Omental fat pad (tissue), 4 donors: ENCODE results near the gene CDH10. TPM values are rescaled to one million over a fixed set of nuclear protein-coding genes. Genes with fewer than 3 reads are reported as not detected.

Source experiments
- ATAC-seq: fragments of 150-250 bp; one replicate; pipeline ENCODE4 v1.9.1; 2016; ENCODE audit warnings: mild to moderate bottlenecking, moderate library complexity; ENCODE audit not compliant: low FRiP score
- DNase-seq: peaks from one replicate; pipeline ENCODE4 v3.0.0-alpha.2; 2019; ENCODE audit warnings: low spot score
- total RNA-seq, 4 donors: library from RNA; depleted of rRNA; stranded (reverse); fragments of >200 nt; gene quantifications; one replicate each; pipeline ENCODE4 v1.1.0, GENCODE V29; 2016
- TF ChIP-seq, protein P1 (sequence below), 3 donors: fragments of 450-650 bp; IDR thresholded peaks; one replicate each; pipeline ENCODE4 v1.5.1; 2016 to 2017; ENCODE audit warnings: antibody characterized with exemption in 3 of 3, mild to moderate bottlenecking in 3 of 3, moderate library complexity in 2 of 3

CDH10 gene
- total RNA-seq, 4 donors from 2014 or later, result not detected

DNA sequence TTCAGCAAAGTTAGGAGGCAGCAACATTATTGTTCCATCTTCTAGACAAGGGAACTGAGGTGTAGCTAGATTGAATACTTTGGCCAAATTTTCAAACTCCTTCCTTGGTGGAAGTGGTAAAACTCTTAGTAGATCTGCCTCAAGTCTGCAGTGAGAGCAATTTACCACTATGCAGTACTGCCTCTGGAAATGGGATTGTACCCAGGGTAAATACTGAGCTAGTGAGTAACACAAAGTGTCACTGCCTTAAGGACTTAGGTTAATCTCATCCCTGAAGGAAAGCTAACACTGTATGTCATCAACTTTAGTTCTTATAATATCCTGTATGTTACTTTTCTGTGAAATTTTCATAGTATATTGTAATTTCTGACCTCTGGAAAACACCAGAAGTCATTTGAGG is 13.9 kb downstream of the CDH10 start:
- TF ChIP-seq, protein P1, sequence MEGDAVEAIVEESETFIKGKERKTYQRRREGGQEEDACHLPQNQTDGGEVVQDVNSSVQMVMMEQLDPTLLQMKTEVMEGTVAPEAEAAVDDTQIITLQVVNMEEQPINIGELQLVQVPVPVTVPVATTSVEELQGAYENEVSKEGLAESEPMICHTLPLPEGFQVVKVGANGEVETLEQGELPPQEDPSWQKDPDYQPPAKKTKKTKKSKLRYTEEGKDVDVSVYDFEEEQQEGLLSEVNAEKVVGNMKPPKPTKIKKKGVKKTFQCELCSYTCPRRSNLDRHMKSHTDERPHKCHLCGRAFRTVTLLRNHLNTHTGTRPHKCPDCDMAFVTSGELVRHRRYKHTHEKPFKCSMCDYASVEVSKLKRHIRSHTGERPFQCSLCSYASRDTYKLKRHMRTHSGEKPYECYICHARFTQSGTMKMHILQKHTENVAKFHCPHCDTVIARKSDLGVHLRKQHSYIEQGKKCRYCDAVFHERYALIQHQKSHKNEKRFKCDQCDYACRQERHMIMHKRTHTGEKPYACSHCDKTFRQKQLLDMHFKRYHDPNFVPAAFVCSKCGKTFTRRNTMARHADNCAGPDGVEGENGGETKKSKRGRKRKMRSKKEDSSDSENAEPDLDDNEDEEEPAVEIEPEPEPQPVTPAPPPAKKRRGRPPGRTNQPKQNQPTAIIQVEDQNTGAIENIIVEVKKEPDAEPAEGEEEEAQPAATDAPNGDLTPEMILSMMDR (IDR thresholded peaks at IDR 0.05), result no peak
- no peak for DNase-seq
- no peak for ATAC-seq

DNA sequence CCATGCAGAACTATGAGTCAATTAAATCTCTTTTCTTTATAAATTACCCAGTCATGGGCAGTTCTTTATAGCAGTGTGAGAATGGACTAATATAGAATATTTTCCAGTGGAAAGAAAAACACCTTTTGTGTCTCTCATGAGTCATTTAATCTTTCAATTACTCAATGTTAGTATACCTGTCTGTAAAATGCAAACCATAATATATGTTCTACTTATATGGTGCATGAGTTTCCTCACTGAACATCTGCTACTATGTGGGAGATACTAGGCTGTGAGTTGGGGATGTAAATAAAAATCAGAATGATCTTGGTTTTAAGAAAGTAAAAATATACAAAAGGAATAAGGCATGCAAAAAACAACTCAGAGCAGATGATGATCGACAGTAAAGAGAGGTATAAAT is 15.0 kb downstream of the CDH10 start:
- no peak for ATAC-seq

DNA sequence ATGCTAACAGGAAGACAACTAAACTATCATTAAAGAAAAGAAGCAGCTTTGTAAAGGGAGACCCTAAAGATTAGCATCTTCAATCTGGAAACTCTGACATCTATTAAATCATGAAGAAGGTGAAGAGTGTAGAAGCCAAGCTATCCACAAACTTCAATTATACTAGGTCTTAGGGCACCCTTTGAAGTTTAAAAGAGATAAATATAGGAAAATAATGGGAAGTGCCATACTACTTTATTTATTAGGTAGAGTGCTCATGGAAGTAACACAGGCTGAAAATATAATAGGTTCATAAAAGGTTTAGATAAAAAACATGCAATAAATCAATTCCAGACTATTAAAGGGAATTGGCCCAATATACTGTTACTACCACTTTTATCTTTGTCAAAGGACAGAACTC is 19.9 kb downstream of the CDH10 start:
- TF ChIP-seq, protein P1 (IDR thresholded peaks at IDR 0.05), result no peak
- no peak for ATAC-seq
- no peak for DNase-seq

More for the DNA sequence above, 15.0 kb downstream of the CDH10 start:
- TF ChIP-seq, protein P1 (IDR thresholded peaks at IDR 0.05), result no peak
- DNase-seq, result no peak

DNA sequence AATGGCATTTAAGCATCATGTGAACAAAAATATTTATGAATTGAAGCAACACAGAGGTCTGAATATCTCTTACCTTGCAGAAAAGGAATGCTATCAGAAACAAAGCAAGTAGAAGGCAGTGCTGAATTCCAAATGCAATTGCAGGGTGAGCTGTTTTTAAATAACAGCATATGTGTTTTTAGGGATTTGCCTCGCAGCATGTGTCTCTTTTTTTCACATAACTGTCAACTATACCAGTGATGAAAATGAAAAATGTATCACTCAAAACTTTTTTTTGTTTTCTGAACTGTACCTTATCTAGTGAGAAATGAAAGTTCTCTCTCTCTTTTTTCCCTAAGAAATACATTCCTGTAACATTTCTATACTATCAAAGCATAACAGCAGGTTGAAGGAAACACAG is 21.2 kb downstream of the CDH10 start:
- TF ChIP-seq, protein P1 (IDR thresholded peaks at IDR 0.05), result no peak
- ATAC-seq (no peak), DNase-seq (no peak)

DNA sequence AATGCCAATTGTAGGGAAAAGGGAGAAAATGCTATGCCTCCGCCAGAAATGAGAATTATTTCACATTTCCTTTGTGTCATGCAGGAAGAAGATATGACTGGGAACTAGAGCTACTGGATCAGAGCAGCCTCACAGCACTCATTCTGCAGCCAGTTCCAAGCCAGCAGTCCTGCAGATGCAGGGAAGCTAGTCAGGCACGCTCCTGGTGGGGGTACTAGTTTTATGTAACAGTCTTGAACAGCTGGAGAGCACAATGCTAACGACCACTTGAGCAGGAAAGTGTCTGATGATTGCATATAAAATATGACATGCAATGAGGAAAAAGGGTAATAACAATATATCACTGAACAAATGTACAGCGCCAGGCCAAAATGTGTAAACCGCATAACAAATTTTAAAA is 21.7 kb downstream of the CDH10 start:
- no peak for ATAC-seq
- no peak for DNase-seq
- TF ChIP-seq, protein P1 (IDR thresholded peaks at IDR 0.05), result no peak

DNA sequence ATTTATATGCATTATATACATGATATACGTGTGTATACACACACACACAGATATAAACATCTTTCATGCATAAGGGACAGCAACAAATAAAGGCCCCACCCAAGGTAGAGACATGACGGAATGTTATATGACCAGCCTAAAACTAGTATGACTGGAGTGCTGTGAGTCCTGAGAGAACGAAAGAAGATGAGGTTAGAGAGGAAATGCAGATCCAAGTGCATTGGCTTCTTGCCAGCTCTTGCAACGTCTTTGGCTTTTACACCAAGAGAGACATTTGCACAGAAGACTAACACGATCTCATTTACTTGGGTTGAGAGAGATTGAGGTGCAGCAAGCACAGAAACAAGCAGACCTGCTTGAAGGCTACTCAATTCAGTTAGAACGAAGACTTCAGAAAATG is 23.0 kb downstream of the CDH10 start:
- TF ChIP-seq, protein P1 (IDR thresholded peaks at IDR 0.05), result no peak
- ATAC-seq, result no peak
- no peak for DNase-seq

DNA sequence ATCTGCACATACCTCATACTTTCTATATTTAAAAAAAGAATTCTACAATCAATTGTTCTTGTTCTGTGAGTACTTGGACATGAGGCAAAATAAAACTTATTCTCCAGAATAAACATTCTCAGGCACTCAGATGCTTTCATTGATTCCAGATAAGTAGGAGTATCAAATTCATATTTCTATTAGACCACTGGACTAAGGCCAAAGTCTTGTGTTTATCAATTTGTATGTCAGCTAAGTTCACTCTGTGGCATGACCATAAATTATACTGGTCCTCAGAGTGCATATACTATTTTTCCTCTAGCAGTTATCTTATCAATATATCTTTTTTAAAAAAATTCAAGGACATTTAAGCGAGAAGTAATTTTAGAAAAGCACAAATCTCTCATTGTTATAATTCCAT is 28.2 kb downstream of the CDH10 start:
- DNase-seq (no peak), ATAC-seq (no peak)
- TF ChIP-seq, protein P1 (IDR thresholded peaks at IDR 0.05), result no peak
